Endothelial cell of umbilical vein (primary cell): ENCODE measurements around the gene PAN3.

Source experiments
- EZH2 ChIP-seq: IDR thresholded peaks from 2 replicates; pipeline ENCODE4 v1.6.1; 2012; ENCODE audit warnings: borderline replicate concordance, low read depth, mild to moderate bottlenecking, moderate library complexity, low read length, inconsistent platforms; ENCODE audit not compliant: severe bottlenecking
- FOS ChIP-seq: IDR thresholded peaks from 2 replicates; pipeline ENCODE4 v1.6.1; 2011; ENCODE audit warnings: mild to moderate bottlenecking, low read length, moderate library complexity, borderline replicate concordance; ENCODE audit not compliant: insufficient read depth
- GATA2 ChIP-seq: IDR thresholded peaks from 2 replicates; pipeline ENCODE4 v1.7.0; 2011; ENCODE audit warnings: low read depth, mild to moderate bottlenecking, moderate library complexity, mixed read lengths, low read length; ENCODE audit not compliant: insufficient read length, insufficient read depth
- MYC ChIP-seq: IDR thresholded peaks from one replicate; pipeline ENCODE4 v1.6.1; 2011; ENCODE audit warnings: mild to moderate bottlenecking, low read depth, low read length
- POLR2A ChIP-seq: IDR thresholded peaks from 2 replicates; pipeline ENCODE4 v1.6.1; 2012; ENCODE audit warnings: low read depth, mild to moderate bottlenecking, control low read depth, low read length
- POLR2AphosphoS5 ChIP-seq: IDR thresholded peaks from 2 replicates; pipeline ENCODE4 v1.6.1; 2012; ENCODE audit warnings: low read depth, mild to moderate bottlenecking, control low read depth, low read length, moderate library complexity; ENCODE audit not compliant: insufficient read depth
- TF ChIP-seq, protein P1 (sequence below): IDR thresholded peaks from 2 replicates; pipeline ENCODE4 v1.6.1; 2011; ENCODE audit not compliant: insufficient read depth, insufficient read length
- TF ChIP-seq, protein P2 (sequence below), 2 donors: IDR thresholded peaks; 1 replicate in 1 of 2; 2 replicates in 1 of 2; pipeline ENCODE4 v1.5.1; 2011; ENCODE audit warnings: low read length in 2 of 2, mild to moderate bottlenecking in 2 of 2, moderate library complexity in 2 of 2, control low read depth in 1 of 2, inconsistent platforms in 1 of 2, low read depth in 1 of 2; ENCODE audit not compliant: insufficient read depth in 1 of 2; ENCODE audit errors: extremely low read depth in 1 of 2

DNA sequence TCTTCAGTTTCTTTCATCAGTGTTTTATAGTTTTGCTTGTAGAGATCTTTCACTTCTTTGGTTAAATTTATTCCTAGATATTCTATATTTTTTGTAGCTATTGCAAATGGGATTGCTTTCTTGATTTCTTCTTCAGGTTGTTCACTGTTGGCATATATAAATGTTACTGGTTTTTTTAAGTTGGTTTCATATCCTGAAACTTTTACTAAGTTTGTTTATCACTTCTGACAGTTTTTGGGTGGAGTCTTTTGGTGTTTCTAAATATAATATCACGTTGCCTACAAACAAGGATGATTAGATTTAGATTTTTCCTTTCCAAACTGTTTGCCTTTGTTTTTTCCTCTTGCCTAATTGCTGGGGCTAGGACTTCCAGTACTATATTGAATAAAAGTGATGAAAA lies 109.7 kb downstream of the PAN3 start:
- TF ChIP-seq EZH2 (no peak), POLR2AphosphoS5 (no peak), POLR2A (no peak), GATA2 (no peak), MYC (no peak), FOS (no peak)
- TF ChIP-seq, protein P1, sequence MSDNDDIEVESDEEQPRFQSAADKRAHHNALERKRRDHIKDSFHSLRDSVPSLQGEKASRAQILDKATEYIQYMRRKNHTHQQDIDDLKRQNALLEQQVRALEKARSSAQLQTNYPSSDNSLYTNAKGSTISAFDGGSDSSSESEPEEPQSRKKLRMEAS = no peak
- TF ChIP-seq, protein P2, sequence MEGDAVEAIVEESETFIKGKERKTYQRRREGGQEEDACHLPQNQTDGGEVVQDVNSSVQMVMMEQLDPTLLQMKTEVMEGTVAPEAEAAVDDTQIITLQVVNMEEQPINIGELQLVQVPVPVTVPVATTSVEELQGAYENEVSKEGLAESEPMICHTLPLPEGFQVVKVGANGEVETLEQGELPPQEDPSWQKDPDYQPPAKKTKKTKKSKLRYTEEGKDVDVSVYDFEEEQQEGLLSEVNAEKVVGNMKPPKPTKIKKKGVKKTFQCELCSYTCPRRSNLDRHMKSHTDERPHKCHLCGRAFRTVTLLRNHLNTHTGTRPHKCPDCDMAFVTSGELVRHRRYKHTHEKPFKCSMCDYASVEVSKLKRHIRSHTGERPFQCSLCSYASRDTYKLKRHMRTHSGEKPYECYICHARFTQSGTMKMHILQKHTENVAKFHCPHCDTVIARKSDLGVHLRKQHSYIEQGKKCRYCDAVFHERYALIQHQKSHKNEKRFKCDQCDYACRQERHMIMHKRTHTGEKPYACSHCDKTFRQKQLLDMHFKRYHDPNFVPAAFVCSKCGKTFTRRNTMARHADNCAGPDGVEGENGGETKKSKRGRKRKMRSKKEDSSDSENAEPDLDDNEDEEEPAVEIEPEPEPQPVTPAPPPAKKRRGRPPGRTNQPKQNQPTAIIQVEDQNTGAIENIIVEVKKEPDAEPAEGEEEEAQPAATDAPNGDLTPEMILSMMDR (IDR thresholded peaks at IDR 0.05; ENCODE audit: extremely low read depth in 1 of 2, insufficient read depth in 1 of 2, low read depth in 1 of 2, low read length in 2 of 2) = no peak
